A549 (cell line): ENCODE results near the gene GLIS1. TPM values are rescaled to one million over a fixed set of nuclear protein-coding genes. Genes with fewer than 3 reads are reported as not detected.

ENCODE experiments used
- ATAC-seq, 2 experiments: fragments of 200-7000 bp in 1 of 2; fragments of >200 bp in 1 of 2; cut with Nextera tagmentation in 1 of 2; cut with Tn5 transposase in 1 of 2; 3 replicates each; pipeline versions ENCODE4 v1.8.0 to v1.9.1; 2018 to 2020; ENCODE audit warnings: mild to moderate bottlenecking in 1 of 2, moderate library complexity in 1 of 2
- CTCF ChIA-PET: fragments of 300-600 bp; sonication (Branson Sonifier 250); formaldehyde crosslinking; extraction: SDS; loops from one replicate; lab custom pipeline; 2021; ENCODE audit warnings: antibody characterized with exemption, inconsistent platforms; lab: Yijun Ruan, JAX
- POLR2A ChIA-PET: fragments of 350-600 bp; formaldehyde crosslinking; extraction: SDS; loops from one replicate; lab custom pipeline; 2021; ENCODE audit warnings: antibody characterized with exemption, inconsistent platforms; lab: Yijun Ruan, JAX
- DNase-seq, 2 experiments: peaks; one replicate each; pipeline versions ENCODE4 v3.0.0 to v3.0.0-alpha.2; 2011 to 2016; ENCODE audit warnings: low read depth in 1 of 2, low spot score in 1 of 2
- FAIRE-seq: peaks from 2 replicates; lab custom pipeline; 2011; peaks lifted over from hg19 to GRCh38; lab: Jason Lieb, UNC
- H3K27ac ChIP-seq, 2 experiments: fragments of >200 bp; sonication (Bioruptor Twin); formaldehyde crosslinking; 3 replicates each; pipeline ENCODE4 v1.5.1; 2016 to 2017
- H3K4me1 ChIP-seq: fragments of >200 bp; sonication (Bioruptor Twin); formaldehyde crosslinking; 3 replicates; pipeline ENCODE4 v1.6.1; 2016
- H3K4me2 ChIP-seq: fragments of >200 bp; sonication (Bioruptor Twin); formaldehyde crosslinking; 3 replicates; pipeline ENCODE4 v1.6.1; 2016
- H3K4me3 ChIP-seq: fragments of >200 bp; sonication (Bioruptor Twin); formaldehyde crosslinking; 3 replicates; pipeline ENCODE4 v1.5.1; 2016
- H3K9me3 ChIP-seq: fragments of >200 bp; sonication (Bioruptor Twin); formaldehyde crosslinking; 3 replicates; pipeline ENCODE4 v1.6.1; 2016
- CBX2 ChIP-seq: fragments of 200-600 bp; sonication (generic); IDR thresholded peaks from 2 replicates; pipeline ENCODE4 v1.6.1; 2016; ENCODE audit warnings: low read depth, mild to moderate bottlenecking, borderline replicate concordance
- CEBPB ChIP-seq, 2 experiments: fragments of >200 bp in 1 of 2; sonication (Bioruptor Twin) in 1 of 2; formaldehyde crosslinking in 1 of 2; IDR thresholded peaks; 2 replicates each; pipeline ENCODE4 v1.6.1; 2012 to 2016
- EHF ChIP-seq: fragments of 250-450 bp; sonication (Bioruptor Pico); IDR thresholded peaks from 2 replicates; pipeline ENCODE4 v1.5.0; 2020; ENCODE audit warnings: mild to moderate bottlenecking
- ESRRA ChIP-seq: fragments of 150-350 bp; IDR thresholded peaks from 2 replicates; pipeline ENCODE4 v1.6.1; 2014; ENCODE audit warnings: mild to moderate bottlenecking, low read length, borderline replicate concordance
- FOSL2 ChIP-seq, 2 experiments: fragments of 450-650 bp in 1 of 2; fragments of >200 bp in 1 of 2; sonication (Bioruptor Twin) in 1 of 2; formaldehyde crosslinking; IDR thresholded peaks; 2 replicates each; pipeline versions ENCODE4 v1.5.0 to v1.6.1; 2016 to 2020; ENCODE audit warnings: mild to moderate bottlenecking in 1 of 2, moderate library complexity in 1 of 2
- GATA3 ChIP-seq: IDR thresholded peaks from 2 replicates; pipeline ENCODE4 v1.6.1; 2012; ENCODE audit warnings: borderline replicate concordance
- HMGXB4 ChIP-seq: fragments of 250-450 bp; sonication (Bioruptor Pico); IDR thresholded peaks from 2 replicates; pipeline ENCODE4 v1.5.0; 2021; ENCODE audit warnings: mild to moderate bottlenecking, moderate library complexity, borderline replicate concordance
- HOXB13 ChIP-seq: fragments of 250-450 bp; sonication (Bioruptor Pico); IDR thresholded peaks from 2 replicates; pipeline ENCODE4 v1.5.0; 2020; ENCODE audit warnings: low read depth, mild to moderate bottlenecking, moderate library complexity
- KDM1A ChIP-seq: fragments of 200-600 bp; sonication (generic); IDR thresholded peaks from 2 replicates; pipeline ENCODE4 v1.6.1; 2016; ENCODE audit warnings: low read depth, mild to moderate bottlenecking
- MAX ChIP-seq: IDR thresholded peaks from 2 replicates; pipeline ENCODE4 v1.6.1; 2012
- MYC ChIP-seq: IDR thresholded peaks from 2 replicates; pipeline ENCODE4 v1.6.1; 2012; ENCODE audit warnings: mild to moderate bottlenecking, inconsistent platforms, low read length, improper control_type of control experiment, borderline replicate concordance
- NFE2L2 ChIP-seq: fragments of 150-350 bp; conservative IDR thresholded peaks from 2 replicates; pipeline ENCODE4 v1.6.1; 2014; ENCODE audit warnings: low read length
- NR3C1 ChIP-seq: fragments of >200 bp; sonication (Bioruptor Twin); formaldehyde crosslinking; IDR thresholded peaks from 3 replicates; pipeline ENCODE4 v1.6.1; 2017
- PHF8 ChIP-seq: fragments of 200-600 bp; sonication (generic); IDR thresholded peaks from 2 replicates; pipeline ENCODE4 v1.6.1; 2016; ENCODE audit warnings: low read depth, mild to moderate bottlenecking, antibody characterized with exemption, moderate library complexity, borderline replicate concordance
- POLR2A ChIP-seq: IDR thresholded peaks from 2 replicates; pipeline ENCODE4 v1.6.1; 2012; ENCODE audit warnings: mild to moderate bottlenecking, low read length
- RARB ChIP-seq: fragments of 250-450 bp; sonication (Bioruptor Pico); IDR thresholded peaks from 2 replicates; pipeline ENCODE4 v1.8.0; 2021; ENCODE audit warnings: mild to moderate bottlenecking, moderate library complexity
- RFX5 ChIP-seq: fragments of 450-650 bp; IDR thresholded peaks from 2 replicates; pipeline ENCODE4 v1.7.1; 2014; ENCODE audit warnings: antibody characterized with exemption, mild to moderate bottlenecking, moderate library complexity
- SREBF2 ChIP-seq: fragments of 450-650 bp; IDR thresholded peaks from 2 replicates; pipeline ENCODE4 v1.6.1; 2014; ENCODE audit warnings: mild to moderate bottlenecking, moderate library complexity
- TFCP2L1 ChIP-seq: fragments of 250-450 bp; sonication (Bioruptor Pico); IDR thresholded peaks from 2 replicates; pipeline ENCODE4 v1.5.0; 2021; ENCODE audit warnings: mild to moderate bottlenecking
- ZNF302 ChIP-seq: fragments of 250-450 bp; sonication (Bioruptor Pico); IDR thresholded peaks from 2 replicates; pipeline ENCODE4 v1.9.0; 2021; ENCODE audit warnings: inconsistent platforms, mild to moderate bottlenecking, moderate library complexity
- WGBS: methylation state at CpG from one replicate; pipeline ENCODE4 v1.1.6; 2017; ENCODE audit errors: missing lambda C conversion rate; 5-methylcytosine and 5-hydroxymethylcytosine counted together
- polyA plus RNA-seq, 4 experiments: library from polyadenylated mRNA; depleted of rRNA in 3 of 4; stranded (reverse); fragments of >200 nt; fragmentation: RNase III in 1 of 4; extraction: RNeasy Plus Mini Kit Qiagen cat#74134 plus additional on column Dnase treatment in 1 of 4; gene quantifications; 2 replicates in 3 of 4; 3 replicates in 1 of 4; pipeline ENCODE4 v1.2.3, GENCODE V29; 2011 to 2017
- TF ChIP-seq, protein P1 (sequence below): fragments of >200 bp; sonication (Bioruptor Twin); formaldehyde crosslinking; IDR thresholded peaks from 2 replicates; pipeline ENCODE4 v1.6.1; 2016
- TF ChIP-seq, protein P2 (sequence below): fragments of 150-350 bp; IDR thresholded peaks from 2 replicates; pipeline ENCODE4 v1.6.1; 2014; ENCODE audit warnings: low read depth, mild to moderate bottlenecking, low read length
- TF ChIP-seq, protein P3 (sequence below): IDR thresholded peaks from 2 replicates; pipeline ENCODE4 v1.6.1; 2012; ENCODE audit warnings: low read depth, borderline replicate concordance

The GLIS1 gene
- polyA plus RNA-seq, 2 of the 4 experiments (the other 2 are of a cell fraction), result 0.04 TPM; not detected in 1

DNA sequence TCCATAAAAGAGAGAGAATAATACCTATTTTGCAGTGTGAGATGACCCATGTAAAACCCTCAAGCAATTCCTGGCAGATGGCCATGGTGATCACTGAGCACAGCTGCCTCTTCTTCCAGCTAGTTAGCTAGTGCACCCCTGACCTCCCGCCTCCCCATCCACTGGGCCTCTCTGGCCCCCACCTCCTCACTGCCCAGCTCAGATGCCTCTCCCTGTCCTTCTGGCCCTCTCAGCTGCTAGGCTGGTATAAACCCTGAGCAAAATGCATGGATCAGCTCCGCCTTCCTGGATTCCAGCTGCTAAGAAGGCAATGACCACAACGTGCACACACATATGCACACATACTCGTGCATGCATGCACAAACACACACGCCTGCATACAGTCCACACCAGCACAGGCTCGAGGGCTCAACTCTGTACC is 162.6 kb downstream of the GLIS1 start:
- Histone ChIP-seq H3K4me1 (peaks cover 7% of the 10 kb centered on the region; the same call in 1 of the 3 replicates), H3K4me2 (no peak overlapping the region), H3K27ac (no peak overlapping the region), H3K4me3 (no peak overlapping the region), H3K9me3 (no peaks in the 10 kb centered on the region)
- ChIA-PET CTCF (no interaction called here), POLR2A (no interaction called here)
- DNase-seq (no peak), FAIRE-seq (no peak), ATAC-seq (no peak)
- 51% methylated on average over 6 of the region's 6 CpGs for WGBS
- TF ChIP-seq HMGXB4 (CRISPR knock-in tag) (no peak), TFCP2L1 (CRISPR knock-in tag) (no peak), ESRRA (no peak), EHF (no peak), POLR2A (no peak), SREBF2 (no peak), GATA3 (no peak), MYC (no peak)
- TF ChIP-seq, protein P1, sequence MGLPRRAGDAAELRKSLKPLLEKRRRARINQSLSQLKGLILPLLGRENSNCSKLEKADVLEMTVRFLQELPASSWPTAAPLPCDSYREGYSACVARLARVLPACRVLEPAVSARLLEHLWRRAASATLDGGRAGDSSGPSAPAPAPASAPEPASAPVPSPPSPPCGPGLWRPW, result no peak

DNA sequence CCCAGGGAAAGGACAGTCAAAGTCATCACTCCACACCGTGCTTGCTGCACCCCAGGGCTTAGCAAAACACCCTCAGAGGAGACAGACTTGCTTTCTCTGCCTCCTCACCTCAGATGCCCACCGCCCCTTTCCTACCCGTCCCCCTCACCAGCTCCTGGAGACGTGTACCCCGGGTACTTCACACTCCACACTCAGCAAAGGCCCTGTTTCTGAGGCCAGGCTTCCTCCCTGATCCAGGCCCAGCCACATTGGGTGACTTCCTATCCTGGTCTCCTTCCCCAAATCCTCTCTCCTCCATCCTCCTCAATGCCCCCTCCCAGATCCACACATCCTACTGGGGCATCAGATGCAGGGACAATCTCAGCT is 163.0 kb downstream of the GLIS1 start:
- CTCF ChIA-PET, result no interaction called here
- H3K4me1 ChIP-seq, result peaks cover 7% of the 10 kb centered on the region; the same call in 1 of the 3 replicates
- H3K4me3 ChIP-seq, result no peak overlapping the region
- H3K27ac ChIP-seq, result no peak overlapping the region
- DNase-seq (no peak), ATAC-seq (no peak), FAIRE-seq (no peak)
- no peak overlapping the region for H3K4me2 ChIP-seq
- POLR2A ChIA-PET, result no interaction called here
- 35% methylated on average over 4 of the region's 5 CpGs for WGBS
- no peaks in the 10 kb centered on the region for H3K9me3 ChIP-seq
- TF ChIP-seq, protein P2, sequence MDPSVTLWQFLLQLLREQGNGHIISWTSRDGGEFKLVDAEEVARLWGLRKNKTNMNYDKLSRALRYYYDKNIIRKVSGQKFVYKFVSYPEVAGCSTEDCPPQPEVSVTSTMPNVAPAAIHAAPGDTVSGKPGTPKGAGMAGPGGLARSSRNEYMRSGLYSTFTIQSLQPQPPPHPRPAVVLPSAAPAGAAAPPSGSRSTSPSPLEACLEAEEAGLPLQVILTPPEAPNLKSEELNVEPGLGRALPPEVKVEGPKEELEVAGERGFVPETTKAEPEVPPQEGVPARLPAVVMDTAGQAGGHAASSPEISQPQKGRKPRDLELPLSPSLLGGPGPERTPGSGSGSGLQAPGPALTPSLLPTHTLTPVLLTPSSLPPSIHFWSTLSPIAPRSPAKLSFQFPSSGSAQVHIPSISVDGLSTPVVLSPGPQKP, result no peak
- TF ChIP-seq RFX5 (no peak), KDM1A (no peak), MAX (no peak), HOXB13 (CRISPR knock-in tag) (no peak), CBX2 (no peak), GATA3 (no peak), FOSL2 (IDR thresholded peaks at IDR 0.05) (no peak), FOSL2 (CRISPR knock-in tag; IDR thresholded peaks at IDR 0.05) (no peak), RARB (CRISPR knock-in tag) (no peak), NR3C1 (no peak)
- TF ChIP-seq, protein P3, sequence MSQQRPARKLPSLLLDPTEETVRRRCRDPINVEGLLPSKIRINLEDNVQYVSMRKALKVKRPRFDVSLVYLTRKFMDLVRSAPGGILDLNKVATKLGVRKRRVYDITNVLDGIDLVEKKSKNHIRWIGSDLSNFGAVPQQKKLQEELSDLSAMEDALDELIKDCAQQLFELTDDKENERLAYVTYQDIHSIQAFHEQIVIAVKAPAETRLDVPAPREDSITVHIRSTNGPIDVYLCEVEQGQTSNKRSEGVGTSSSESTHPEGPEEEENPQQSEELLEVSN, result no peak

GRCh38 chr1:53575141-53575954 is 163.6 kb downstream of the GLIS1 start:
- no peak for ATAC-seq

More at GRCh38 chr1:53575141-53575954, 163.6 kb downstream of the GLIS1 start:
- no peaks in the 10 kb centered on the region for H3K9me3 ChIP-seq
- no peak overlapping the region for H3K27ac ChIP-seq
- CTCF ChIA-PET, result no interaction called here
- DNase-seq, result no peak
- no peak overlapping the region for H3K4me3 ChIP-seq
- H3K4me1 ChIP-seq, result peaks cover 7% of the 10 kb centered on the region; the same call in 1 of the 3 replicates
- 84% methylated on average over 13 of the region's 14 CpGs for WGBS
- H3K4me2 ChIP-seq, result no peak overlapping the region
- POLR2A ChIA-PET, result no interaction called here
- FAIRE-seq, result no peak
- TF ChIP-seq CEBPB (IDR thresholded peaks at IDR 0.05), result no peak
- no peak for TF ChIP-seq NFE2L2
- no peak for TF ChIP-seq PHF8
- no peak for TF ChIP-seq ZNF302 (CRISPR knock-in tag)
